GM19397 (cell line): ENCODE results near the gene AXDND1.

ENCODE experiments used
- ATAC-seq: cut with Tn5 transposase; IDR thresholded peaks from one replicate; pipeline ENCODE4 v1.9.1; 2021; ENCODE audit warnings: mild to moderate bottlenecking, moderate library complexity; ENCODE audit not compliant: unreplicated experiment

Gene AXDND1, protein sequence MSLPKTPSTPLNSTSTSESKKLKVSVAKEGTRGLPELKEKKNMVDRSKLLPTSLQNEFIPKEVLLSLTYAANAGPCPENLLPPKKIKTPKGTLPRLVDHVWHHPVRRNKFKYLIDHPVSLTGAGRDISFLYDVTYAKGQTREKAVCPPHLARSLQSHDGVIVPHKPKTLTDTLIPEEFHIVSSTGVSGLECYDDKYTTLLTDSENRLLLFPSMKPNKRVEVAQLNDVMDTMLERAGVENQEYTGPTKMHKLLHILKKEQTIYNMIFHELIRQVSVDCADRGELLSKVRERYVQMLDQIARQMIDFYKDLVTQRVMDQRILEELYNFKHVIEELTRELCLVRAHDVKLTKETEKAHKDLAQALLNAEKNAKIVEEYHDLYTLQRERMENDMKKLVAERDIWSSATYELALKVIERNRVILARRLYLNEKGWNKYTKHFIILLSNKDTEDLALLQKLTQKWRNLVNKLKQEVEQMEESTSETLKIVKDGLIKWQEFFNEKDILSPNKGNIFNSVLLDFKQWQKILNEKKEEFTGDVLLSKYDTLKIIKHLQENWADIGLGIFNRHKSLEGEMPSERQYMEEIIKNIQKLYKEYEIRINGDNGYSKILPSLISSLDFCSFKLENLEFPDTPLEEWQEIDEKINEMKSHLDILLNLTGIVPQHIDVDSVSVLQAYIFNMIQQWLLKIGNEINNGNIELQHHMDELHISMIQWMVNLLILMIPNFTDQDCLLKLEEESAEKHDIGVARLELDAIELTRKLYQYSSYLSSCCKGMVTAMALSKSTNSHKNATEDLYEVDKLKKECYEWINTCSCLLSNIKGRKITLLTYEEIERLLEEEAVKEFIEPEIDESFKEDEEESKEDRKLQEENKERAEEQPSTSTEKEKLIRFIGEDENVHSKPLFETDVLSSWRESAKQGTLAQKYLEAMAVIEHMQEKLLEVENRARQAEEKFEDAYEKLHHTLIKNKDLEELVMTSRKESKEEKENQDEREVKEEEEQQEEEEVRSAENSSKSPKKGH

DNA sequence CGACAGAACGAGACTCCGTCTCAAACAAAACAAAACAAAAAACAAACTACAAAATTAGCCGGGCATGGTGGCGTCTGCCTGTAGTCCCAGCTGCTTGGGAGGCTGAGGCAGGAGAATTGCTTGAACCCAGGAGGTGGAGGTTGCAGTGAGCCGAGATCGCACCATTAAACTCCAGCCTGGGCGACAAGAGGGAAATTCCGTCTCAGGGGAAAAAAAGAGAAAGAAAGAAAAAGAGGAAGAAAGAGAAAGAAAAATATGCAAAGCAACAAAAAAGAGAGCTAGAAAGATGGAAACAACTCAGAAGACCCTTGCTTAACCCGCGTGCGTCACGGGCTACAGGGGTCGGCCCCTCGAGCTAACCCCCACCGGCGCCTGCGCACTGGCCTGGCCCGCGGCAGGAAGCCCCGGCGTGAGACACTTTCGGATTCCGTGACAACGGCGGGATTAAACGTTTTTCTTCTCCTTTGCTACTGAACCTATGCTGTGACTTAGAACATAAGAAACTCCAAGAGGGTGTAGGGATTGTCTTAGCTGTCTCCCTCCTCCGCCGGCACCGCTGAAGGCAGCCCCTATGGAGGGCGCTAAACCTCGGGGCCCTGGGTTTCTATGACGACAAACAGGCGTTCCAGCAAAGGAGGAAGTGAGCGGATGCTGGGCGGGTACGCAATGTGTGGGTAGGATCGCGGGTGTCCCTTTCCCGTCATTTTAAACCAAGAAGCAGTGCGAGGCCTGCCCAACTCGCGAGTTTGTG, at the start of gene AXDND1:
TSS of gene AXDND1 (plus strand) at position 630 of the 751 bp plus-strand sequence. CDS start 539 bp downstream, outside the sequence.
- peak; percentile 96 for ATAC-seq

GRCh38 chr1:179318491-179318890, 47.3 kb upstream of the AXDND1 start:
- ATAC-seq, result no peak

- no peak for ATAC-seq
Measured at GRCh38 chr1:179321533-179322216, 44.1 kb upstream of the AXDND1 start.

- no peak for ATAC-seq
Measured at GRCh38 chr1:179322557-179322956, 43.2 kb upstream of the AXDND1 start.

DNA sequence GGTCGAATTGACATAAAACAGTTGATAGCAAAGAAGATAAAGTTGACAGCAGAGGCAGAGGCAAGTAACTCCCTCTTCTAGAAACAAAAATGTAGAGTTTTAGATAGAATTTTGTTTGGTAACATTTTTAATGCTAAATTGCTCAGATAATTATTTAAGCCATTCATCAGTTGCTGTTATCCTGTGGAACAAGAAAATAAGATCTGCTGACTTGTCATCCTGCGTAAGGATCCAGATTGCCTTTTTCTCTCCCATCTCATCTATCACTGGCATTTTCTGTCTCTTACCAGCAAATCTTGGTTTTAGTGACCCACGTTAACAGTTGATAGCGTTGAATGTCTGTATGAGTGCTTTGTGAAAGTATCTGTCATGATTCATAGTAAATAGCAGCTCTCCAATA, 42.3 kb upstream of the AXDND1 start:
- ATAC-seq, result no peak

GRCh38 chr1:179325836-179326235, 39.9 kb upstream of the AXDND1 start:
- no peak for ATAC-seq

- ATAC-seq, result no peak
Measured at GRCh38 chr1:179326746-179327145, 39.0 kb upstream of the AXDND1 start.

GRCh38 chr1:179327196-179327595, 38.6 kb upstream of the AXDND1 start:
- ATAC-seq, result no peak

- no peak for ATAC-seq
Measured at GRCh38 chr1:179327679-179328078, 38.1 kb upstream of the AXDND1 start.

DNA sequence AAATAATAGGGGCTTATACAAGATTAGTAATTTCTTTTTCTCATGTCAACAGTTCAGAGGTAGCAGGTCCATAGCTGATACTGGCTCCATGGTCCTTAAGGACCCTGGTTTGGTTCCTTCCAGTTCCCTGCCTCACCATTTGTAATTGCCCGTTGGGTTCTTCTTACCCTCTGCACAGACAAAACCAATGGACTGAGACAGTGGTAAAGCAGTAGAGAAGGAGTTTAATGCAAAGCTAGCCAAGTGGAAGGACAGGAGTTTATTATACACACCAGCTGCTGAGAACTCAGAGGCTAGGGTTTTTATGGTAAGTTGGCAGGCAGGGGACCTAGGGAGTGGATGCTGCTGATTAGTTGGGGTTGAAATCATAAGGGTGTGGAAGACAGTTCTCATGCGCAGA, 35.9 kb upstream of the AXDND1 start:
- ATAC-seq, result no peak

DNA sequence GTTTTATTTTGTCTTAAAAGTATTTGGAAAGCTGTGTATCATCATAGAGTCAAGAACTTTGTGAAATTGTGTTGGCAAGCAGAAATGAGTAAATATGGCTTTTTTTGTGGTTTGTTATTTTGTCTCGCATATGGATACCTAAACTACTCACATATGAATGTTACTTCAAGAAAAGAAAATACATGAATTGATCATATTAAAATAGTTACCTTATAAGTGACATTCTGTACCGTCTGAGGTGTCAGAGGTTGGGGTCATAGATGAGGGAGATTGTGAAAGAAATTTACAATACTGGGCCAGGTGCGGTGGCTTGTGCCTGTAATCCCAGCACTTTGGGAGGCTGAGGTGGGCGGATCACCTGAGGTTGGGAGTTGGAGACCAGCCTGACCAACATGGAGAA, 31.3 kb upstream of the AXDND1 start:
- no peak for ATAC-seq

- no peak for ATAC-seq
Measured at GRCh38 chr1:179337288-179337687, 28.5 kb upstream of the AXDND1 start.

DNA sequence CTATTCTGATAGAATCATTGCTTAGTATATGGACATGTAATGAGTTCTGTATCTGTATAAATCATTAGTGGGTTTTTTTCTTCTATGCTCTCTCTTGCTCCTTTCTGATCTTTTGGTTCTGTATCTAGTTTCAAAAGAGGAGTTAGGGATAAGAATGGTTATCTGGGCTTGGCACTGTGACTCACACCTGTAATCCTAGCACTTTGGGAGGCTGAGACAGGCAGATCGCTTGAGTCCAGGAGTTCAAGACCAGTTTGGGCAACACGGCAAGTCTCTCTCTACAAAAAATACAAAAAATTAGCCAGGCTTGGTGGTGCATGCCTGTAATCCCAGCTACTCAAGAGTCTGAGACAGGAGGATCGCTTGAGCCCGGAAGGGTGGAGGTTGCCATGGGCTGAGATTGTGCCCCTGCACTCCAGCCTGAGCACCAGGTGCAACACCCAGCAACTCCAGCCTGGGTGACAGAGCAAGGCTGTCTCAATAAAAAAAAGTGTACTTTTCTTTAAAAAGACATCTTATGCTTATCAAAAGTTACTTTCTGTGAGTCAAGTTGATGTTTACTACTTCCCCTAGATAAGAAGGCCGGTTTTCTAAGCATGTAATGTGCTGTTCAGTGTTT, 27.7 kb upstream of the AXDND1 start:
- no peak for ATAC-seq

- ATAC-seq, result no peak
Measured at GRCh38 chr1:179340918-179341317, 24.9 kb upstream of the AXDND1 start.

GRCh38 chr1:179341943-179342547, 23.7 kb upstream of the AXDND1 start:
- no peak for ATAC-seq

GRCh38 chr1:179342740-179343404, 22.9 kb upstream of the AXDND1 start:
- no peak for ATAC-seq

GRCh38 chr1:179351281-179351680, 14.5 kb upstream of the AXDND1 start:
- ATAC-seq, result no peak

DNA sequence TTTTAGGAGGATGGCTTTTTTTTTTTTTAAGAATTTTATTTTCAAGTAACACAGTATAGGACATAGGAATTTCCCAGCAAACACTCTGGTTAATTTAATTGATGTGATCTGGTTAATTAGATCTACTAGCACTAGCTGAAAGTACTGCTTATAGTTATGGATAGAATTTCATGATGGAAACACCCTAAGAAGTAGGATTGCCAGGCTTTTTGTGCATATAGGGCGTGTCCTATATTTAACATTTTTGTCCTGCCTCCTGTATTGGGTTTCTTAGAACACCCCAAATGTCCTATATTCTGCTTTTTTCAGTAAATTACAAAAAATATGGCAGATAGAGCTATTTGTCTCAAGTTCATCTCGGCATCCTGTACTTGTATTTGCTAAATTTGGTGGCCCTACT, 13.5 kb upstream of the AXDND1 start:
- no peak for ATAC-seq

DNA sequence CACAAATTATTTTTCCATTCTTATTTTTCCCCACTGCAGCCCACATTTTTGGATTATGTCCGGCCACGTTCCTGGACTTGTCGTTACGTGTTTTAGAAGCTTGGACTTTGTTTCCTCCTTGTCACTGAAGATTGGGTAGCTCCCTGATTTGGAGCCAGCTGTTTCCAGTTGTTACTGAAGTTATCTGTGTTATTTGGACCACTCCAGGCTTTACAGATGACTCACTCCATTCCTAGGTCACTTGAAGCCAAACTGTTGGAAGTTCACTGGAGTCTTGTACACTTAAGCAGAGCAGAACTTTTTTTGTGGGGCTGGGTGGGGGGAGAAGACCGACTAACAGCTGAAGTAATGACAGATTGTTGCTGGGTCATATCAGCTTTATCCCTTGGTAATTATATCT, 12.2 kb upstream of the AXDND1 start:
- no peak for ATAC-seq
